ENCODE results near the gene SRPRB.
"Not testable (repeated sequence)": the region's sequence is repeated elsewhere in the genome, so short reads cannot be mapped to it uniquely, and the experiment has no call there.

Gene SRPRB

DNA sequence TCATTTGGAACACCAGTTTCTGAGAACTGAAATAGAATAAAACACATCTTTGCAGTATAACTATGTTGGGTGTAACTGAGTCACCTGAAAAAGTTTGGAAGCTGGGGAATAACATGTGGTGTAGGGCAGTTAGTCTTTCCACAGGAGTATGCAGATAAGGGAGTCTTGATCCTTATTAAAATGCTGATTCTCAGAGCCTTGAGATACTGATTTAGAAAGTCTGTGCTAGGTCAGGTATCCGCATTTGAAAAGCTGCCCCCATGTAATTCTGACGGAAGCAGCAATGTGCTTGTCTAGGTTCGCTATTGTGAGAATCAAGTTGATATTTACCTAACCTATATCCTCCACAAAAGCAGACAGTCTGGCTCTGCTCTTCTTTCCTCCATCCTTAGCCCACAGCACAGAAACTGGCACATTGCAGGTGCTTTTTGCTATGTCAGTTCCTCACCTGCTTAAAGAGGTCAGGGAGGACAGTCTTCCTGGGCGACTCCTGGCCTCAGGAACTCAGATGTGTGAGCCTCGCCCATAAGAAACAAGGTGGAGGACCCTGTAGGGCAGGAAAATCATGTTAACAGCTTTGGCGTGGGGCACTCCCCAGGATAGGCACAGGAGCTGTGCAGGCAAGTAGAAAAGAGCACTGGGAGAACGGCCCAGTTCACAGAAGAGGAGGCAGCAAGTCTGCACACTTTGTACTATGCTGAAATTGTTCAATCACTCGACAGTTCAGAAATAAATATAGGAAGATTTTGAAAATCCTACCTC, 27.6 kb upstream of the SRPRB start:
- DNase-seq (ENCODE audit: low spot score), result no peak

DNA sequence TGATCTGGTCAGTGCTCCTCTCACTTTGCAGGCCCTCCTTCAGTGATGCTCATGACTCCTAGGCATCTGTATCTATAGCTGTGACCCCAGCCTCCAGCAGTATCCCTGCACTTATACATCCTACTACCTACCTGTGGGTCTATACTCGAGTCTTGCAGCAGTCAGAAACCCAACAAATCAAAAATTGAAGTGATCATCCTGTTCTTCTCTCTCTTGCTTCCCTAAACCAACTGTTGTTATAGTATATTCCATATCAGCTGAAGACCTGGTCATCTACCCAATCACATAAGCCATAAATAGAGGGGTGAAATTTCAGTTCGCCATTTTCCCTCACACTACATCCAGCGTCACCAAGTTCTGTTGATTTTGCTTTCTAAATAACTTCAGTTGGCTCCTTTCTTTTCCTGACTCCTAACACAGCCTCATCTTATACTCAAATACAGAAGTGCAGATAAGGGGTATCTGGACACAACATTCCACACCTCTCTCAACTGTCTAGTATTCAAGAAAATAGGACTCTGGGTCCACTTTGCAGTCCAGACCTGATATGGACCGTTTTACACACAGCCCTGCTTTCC, 25.9 kb upstream of the SRPRB start:
- DNase-seq (ENCODE audit: low spot score), result no peak

DNA sequence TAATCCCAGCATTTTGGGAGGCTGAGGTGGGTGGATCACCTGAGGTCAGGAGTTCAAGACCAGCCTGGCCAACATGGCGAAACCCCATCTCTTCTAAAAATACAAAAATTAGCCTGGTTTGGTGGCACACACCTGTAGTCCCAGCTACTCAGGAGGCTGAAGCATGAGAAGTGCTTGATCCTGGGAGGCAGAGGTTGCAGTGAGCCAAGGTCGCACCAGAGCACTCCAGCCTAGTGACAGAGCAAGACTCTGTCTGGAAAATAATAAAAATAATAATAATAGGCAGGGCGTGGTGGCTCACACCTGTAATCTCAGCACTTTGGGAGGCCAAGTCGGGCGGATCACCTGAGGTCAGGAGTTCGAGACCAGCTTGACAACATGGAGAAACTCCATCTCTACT, 24.9 kb upstream of the SRPRB start:
- DNase-seq (ENCODE audit: low spot score), result not testable (repeated sequence)

DNA sequence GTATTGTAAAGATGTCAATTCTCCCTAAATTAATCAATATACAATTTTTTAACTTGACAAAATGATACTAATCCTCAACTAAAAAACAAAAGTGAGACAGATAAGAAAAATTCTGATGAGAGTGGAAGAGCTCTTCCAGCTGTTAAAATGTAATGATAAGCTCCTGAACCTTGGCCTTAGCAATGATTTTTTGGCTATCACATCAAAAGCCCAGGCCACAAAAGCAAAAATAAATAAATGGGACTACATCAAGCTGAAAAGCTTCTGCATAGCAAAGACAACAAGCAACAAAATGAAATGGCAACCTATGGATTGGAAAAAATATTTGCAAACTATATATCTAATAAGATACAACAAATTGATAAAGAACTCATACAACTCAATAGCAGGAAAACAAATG, 24.0 kb upstream of the SRPRB start:
- no peak for DNase-seq (ENCODE audit: low spot score)

DNA sequence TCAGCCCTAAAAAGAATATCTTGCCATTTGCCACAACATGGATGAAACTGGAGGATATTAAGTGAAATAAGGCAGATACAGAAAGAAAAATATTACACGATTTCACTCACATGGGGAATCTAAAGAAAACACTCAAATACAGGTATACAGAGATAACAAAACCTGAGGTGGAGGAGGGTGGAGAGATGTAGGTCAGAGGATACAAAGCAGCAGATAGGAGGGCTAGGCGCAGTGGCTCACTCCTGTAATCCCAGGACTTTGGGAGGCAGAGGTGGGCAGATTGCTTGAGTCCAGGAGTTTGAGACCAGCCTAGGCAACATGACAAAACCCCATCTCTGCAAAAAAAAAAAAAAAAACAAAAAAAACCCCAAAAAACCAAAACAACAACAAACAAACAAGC, 23.2 kb upstream of the SRPRB start:
- DNase-seq (ENCODE audit: low spot score), result no peak

DNA sequence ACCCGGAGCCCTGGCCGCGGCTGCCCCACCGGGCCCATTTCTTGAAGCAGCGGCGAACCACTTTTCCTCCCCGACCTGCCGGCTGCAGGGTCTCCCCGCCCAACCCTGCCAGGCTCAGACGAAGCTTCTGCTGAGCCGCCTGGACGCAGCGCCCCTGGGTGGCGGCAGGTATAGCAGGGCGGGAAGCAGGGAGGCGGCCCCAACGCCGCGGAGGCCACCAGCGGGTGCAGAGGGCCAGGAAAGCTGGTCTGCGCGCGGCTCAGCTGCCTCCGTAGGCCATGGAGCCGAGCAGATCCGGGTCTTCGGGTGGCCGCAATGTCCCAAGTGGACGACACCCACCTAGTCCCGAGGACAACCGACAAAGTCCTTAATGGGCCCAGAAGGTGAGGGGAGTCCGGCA, 21.9 kb upstream of the SRPRB start:
- no peak for DNase-seq (ENCODE audit: low spot score)

DNA sequence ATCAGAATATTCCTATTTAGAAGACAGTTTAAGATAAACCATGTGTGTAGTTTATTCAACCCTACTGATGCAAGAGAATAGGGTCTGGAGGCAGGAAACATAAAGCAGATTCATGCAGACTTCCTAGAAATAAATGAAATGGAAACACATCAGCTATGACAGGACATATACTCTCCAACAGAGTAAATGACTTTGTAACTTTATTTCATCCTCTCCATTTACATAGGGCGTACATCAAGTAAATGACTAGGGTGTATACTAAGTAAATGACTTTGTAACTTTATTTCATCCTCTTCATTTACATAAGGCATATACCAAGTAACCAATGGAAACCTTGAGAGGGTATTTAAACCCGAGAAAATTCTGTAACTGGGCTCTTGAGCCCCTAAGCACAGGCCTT, 17.6 kb upstream of the SRPRB start:
- DNase-seq (ENCODE audit: low spot score), result no peak

DNA sequence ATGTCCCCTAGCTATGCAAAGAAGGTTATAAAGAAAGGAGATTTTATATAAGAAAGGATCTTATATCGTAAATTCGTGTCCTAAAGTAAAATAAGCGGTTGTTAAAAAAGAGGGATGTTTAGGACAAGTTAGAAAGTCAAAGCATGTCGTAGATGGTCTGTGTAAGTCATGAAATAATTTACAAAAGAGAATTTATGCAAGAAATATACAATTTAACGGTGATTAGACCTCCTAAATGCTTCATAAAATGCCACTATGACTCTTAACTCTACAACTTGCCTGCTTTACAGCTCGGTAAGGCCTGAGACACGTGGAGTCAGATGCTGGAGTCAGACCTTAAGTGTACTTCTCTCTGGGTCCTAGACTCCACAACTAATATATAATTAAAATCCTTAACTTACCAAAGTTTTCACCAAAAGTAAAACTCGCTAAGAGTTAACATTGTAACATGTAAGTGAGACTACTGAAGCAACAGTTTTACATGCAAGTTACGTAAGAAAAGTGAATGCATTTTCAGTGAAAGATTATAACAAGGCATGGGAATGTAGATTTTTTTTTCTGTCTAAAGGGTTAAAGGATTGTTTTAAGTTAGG, 13.3 kb upstream of the SRPRB start:
- peak; percentile 5 for DNase-seq (ENCODE audit: low spot score)

DNA sequence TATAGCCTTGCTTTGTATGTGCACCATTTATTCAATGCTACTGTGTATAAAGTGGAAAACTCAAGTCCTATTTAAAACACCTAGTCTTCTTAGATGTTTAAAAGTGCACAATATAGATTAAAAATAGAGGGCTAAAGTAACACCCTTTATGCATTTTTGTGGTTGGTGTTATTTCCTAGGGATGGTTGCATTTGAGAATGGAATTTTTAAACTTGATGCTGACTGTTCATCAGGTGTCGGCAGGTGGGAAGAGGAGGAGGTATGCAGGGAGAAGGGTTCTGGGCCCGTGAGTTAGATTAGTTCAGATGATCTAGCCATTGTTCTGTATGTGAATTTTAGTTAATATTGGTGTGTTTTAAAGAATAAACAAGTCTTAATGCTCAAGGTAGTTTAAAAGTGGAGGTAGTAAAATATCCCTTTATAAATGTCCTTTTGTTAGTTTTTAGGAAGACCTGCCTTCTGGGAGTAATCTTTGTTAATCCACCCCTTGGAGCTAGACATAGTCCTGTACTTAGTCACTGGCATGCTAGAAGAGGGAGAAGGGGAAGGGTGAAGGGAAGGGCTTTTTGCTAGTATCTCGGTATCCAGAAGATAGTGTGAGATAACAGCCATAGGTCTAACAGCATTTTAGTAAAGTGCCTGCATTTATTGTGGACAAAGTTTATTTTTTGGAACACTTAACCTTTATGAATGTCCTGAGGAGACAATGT, 8.1 kb upstream of the SRPRB start:
- DNase-seq (ENCODE audit: low spot score), result no peak

DNA sequence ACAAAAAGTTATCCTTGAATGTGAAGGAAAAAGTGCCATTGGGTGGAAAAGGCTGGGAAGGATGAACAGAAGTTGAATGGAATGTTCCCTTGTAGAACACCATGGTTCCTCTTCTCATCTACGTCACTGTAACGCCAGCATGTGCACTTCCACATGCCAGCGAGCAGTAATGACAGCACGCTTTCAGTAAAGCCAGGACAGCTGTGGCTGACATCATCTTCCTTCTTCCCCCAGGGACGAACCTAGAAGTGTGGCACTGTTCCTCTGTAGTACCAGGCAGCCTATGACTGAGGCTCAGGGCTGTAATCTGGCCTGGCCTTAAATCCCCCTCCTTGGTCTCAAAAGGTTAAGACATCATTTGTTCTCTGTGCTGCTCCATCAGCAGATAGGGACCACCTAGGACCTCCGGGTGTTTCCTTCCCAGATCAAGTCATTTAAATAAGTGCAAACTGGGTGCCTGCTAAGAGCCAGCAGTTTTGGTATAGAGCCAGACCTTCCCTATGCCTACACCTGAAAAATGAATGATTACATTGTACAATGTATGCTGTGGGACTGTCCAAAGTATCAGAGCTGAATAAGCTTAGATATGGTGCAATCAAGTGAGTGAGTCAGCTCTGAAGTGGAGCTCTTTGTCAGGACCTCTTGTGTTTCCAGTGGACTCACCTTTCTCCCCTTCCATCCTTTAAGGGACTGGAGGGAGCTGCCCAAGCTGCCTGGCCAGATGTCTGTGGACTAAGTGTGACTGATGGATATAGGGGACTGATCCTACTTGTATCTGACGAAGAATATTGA, 5.6 kb upstream of the SRPRB start:
- DNase-seq (ENCODE audit: low spot score), result no peak

DNA sequence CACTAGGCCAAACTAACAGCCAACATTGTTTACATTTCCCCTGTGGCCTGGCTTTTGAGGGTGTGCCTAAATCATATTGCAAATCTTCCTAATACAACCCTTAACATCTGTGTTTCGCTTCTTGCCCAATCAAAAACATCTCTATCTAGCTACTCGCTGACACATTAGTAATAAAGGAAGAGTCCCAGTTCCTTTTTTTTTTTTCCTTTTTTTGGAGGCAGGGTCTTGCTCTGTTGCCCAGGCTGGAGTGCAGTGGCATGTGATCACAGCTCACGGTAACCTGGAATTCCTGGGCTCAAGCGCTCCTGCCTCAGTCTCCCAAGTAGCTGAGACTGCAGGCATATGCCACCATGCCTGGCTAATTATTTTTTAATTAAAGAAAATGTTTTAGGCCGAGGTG, 2.1 kb upstream of the SRPRB start:
- DNase-seq (ENCODE audit: low spot score), result no peak

DNA sequence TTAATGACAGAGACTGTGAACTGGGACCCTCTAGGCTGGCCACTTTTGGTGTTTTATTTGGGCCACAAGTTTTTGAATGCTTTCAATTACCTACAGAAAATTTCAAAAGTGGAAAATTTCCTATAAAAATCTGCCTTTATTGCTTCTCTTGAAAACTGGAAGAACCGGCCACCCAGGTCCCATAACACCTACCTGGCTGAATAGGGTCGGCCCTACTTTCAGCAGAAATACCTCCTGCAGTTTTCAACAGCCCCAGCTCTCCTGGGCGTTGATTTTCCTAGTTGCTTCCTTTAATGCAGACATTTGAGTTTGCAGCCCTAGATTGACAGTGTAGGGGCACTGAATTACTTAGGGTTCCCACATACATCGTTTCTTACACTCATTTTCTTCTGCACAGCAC, 719 bp upstream of the SRPRB start:
- DNase-seq (ENCODE audit: low spot score), result no peak

DNA sequence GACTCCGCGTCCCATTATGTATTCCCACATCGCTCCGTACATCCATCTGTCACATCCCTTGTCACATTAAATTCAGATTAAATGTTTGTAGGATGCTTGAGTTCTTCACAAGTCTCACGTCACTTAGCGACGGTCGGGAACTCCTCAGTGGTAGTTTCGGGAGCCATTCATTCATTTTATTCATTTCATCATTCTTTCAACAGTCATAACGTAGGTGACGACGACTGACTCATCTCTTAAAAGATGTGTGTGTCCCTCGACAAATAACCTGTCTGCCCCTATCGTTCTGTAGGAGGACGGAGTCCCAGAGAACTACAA, 272 bp upstream of the SRPRB start:
- no peak for DNase-seq (ENCODE audit: low spot score)

DNA sequence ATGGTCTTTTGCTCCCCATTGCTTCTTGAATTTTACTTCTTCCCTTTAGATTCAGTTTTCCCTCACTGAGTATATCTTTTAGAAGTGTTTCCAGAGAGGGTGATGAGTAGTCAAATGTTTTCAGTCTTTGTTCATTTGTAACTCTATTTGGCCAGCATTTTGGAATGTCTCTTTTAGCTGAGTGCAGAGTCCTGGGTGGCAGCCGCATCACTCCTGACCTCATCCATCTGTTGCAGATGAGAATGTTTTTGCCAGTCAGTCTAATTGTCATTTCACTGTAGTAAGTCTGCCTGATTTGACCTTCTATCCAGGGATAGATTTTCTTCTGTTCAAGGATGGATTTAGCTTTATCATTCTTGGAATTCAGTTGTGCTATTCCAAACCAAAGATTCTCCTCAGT, 7.3 kb downstream of the SRPRB start:
- DNase-seq (ENCODE audit: low spot score), result peak; percentile 12

DNA sequence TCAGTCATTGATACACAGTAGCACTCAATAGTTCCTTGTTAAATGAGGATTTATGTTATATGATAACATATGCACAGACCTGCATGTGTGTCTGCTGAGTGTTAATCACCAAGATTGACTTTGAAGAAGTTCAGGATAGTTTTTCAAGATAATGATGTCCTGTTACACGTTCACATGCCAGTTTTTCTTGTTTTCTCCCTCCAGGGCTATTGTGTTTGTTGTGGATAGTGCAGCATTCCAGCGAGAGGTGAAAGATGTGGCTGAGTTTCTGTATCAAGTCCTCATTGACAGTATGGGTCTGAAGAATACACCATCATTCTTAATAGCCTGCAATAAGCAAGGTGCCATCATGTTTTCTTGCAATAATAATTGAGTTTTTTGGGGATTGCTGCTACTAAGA, 9.8 kb downstream of the SRPRB start:
- DNase-seq (ENCODE audit: low spot score), result no peak

DNA sequence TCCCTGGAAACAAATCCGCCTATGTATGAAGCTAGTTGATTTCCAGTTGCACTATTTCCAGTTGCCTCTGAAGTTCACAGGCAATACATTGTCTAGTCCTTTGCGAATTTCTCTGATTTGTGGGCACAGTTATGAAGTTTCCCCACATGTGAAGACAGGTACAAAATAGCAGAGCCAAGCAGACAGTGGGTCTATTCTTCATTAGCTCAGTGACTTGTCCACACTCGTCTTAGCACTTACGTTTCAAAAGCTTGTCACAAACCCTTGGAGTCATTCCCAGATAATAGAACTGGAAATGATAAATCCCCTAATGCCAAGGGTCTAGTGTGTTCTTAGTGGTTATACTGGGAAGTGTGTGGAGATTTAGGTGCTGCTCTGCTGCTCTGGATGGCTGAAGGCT, 14.5 kb downstream of the SRPRB start:
- no peak for DNase-seq (ENCODE audit: low spot score)

DNA sequence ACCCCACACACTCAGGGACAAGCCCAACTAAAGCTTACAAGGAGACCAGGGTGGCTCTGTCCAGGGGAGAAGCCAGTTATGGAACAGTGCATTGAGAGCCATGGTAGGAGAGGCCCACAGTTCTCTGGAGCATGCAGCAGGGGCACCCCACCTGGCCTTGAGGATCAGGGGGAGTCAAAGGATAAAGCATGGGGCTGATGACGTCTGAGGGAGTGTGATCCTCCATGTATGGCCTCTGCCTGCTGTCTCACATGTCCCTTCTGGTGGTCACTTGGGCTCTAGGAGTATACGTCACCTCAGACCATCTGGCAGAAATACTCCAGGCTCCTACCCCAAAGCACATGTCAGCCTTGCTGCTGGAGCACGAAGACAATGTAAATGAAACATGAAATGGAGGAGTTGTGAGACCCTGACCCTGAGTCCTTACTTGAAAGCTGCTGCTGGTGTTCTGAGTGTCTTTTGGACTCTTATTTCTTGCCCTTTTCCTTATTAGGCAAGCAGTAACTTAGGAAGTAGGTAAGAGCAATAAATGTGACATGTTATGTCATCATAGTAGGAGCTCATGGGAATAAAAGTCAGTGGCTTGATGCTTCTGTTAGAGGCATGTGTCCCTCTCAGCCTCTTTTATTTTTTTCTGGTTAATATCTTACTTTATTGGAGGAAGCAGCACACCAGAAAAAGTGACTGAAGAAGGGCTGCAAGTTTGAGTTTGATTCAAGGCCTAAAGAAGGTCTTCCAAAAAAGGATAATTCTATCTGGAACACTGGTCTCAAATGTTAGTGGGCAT, 15.5 kb downstream of the SRPRB start:
- no peak for DNase-seq (ENCODE audit: low spot score)

DNA sequence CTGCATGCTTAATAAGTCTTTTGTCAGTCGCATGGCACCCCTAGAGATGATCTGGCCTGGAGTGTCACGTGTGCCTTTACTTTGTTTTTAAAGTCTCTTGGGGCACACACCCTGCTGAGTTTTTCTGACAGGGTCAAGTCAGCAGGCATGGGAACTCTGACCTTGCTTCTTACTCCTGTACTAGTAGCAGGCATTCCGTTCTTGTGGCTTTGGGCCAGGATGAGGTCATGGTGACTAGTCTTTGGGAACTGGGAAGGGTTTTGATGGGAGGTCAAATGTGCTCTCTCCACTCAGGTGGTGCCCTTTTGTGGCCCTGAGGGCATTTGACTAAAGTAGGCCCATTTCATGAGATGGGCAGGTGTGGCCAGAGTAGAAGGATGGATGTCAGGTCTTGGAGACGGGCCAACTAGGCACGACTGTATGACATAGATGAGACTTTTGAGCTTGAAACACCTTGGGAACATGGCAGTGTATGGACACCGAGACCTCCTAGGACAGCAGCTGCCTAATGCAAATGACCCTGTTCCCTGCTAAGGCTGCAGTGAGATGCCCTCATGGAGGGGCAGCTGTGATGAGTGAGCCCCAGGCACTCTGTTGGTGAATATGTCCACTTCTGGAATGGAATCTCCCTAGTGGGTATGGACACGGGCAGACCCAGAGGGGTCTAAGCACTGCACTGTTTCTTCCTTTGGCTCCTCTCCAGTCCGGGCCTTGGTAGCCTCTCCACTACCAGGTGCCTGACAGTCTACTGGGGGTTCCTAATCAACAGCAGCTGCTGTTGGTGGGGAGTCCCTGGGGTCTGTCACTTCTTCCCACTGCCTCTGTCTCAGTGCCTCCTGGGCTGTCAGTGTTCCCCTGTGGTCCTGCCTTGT, 16.4 kb downstream of the SRPRB start:
- DNase-seq (ENCODE audit: low spot score), result no peak

DNA sequence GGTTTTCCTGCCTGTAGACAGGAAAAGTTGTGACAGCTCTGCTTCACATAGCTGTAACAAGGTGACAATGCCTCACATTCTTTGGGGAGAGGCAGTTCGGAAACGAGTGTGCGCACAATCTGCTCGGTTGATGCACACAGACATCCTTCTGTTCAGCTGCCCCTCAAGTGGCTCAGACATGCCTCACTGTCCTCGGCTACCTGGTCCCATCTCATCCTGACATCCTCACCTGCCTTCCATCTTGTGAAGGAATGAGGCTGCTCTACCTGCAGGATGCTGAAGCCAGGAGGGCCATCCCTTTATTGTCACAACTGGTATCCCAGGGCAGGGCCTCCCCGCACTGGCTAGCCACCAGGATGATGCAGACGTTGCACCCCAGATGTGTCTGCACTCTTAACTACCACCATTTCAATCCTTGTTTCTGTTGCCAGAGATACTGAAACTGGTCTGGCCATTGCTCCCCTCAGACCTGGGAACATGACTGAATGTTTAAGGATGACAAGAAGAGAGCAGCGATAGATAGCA, 19.4 kb downstream of the SRPRB start:
- no peak for DNase-seq (ENCODE audit: low spot score)

DNA sequence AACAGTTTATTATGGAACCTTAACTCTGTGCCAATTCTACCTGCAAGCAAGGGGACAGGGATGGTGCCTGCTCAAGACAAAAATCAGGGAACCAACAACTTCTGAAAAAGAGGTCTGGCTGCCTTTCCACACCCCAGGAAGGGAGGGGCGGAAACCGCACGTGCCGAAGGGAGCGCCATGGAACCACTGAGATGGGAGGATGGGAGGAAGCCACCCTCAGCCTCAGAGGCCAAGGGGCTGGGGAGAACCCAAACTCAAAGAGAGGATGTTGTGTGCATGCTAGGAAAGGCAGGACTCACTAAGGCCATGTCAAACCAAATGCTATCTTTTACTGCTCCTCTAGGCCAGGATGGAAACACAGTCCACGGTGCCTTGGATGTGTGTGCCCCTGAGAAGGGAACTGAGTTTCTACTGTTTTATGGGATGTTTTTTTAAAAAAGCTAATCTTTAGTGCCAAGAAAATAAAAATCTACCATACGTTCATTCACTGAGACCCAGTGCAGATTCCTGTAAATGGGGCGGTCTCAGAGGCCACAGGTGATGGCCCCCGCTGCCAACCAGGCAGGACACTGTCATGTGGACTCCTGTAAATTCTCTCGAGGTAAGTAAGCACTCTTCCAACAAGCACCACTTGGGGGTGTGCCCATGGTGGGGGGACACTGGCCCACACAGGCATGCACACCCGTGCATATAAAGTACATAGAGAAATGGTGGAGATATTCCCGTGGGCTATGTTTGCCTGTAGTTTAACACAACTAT, 20.5 kb downstream of the SRPRB start:
- no peak for DNase-seq (ENCODE audit: low spot score)
